Hepatocyte (in vitro differentiated cells): ENCODE measurements around the gene RRAGC. TPM values are rescaled to one million over a fixed set of nuclear protein-coding genes. Genes with fewer than 3 reads are reported as not detected.
A peak's percentile ranks its signal among the peaks of the same experiment; 100 is the strongest.

ENCODE experiments used
- DNase-seq: peaks from one replicate; pipeline ENCODE4 v3.0.0-alpha.2; 2016; ENCODE audit warnings: low spot score
- H2AFZ ChIP-seq: fragments of 200-600 bp; sonication (generic); 2 replicates; pipeline ENCODE4 v1.6.0; 2016; ENCODE audit warnings: antibody characterized with exemption, mild to moderate bottlenecking
- H3K27ac ChIP-seq: fragments of 200-600 bp; sonication (generic); 2 replicates; pipeline ENCODE4 v1.5.1; 2016; ENCODE audit warnings: mild to moderate bottlenecking
- H3K27me3 ChIP-seq: fragments of 200-600 bp; sonication (generic); 2 replicates; pipeline ENCODE4 v1.6.1; 2016
- H3K36me3 ChIP-seq: fragments of 200-600 bp; sonication (generic); replicated peaks from 2 replicates; pipeline ENCODE4 v1.5.1; 2016; ENCODE audit warnings: low read depth; ENCODE audit not compliant: insufficient read depth
- H3K4me1 ChIP-seq: fragments of 200-600 bp; sonication (generic); 2 replicates; pipeline ENCODE4 v1.5.1; 2016; ENCODE audit warnings: mild to moderate bottlenecking, moderate library complexity; ENCODE audit not compliant: insufficient read depth
- H3K4me2 ChIP-seq: fragments of 200-600 bp; sonication (generic); 2 replicates; pipeline ENCODE4 v1.6.0; 2016
- H3K4me3 ChIP-seq: fragments of 200-600 bp; sonication (generic); 2 replicates; pipeline ENCODE4 v1.5.1; 2016; ENCODE audit warnings: mild to moderate bottlenecking
- H3K79me2 ChIP-seq: fragments of 200-600 bp; sonication (generic); 2 replicates; pipeline ENCODE4 v1.6.0; 2017; ENCODE audit warnings: mild to moderate bottlenecking
- H3K9me2 ChIP-seq: fragments of 200-600 bp; sonication (generic); replicated peaks from 2 replicates; pipeline ENCODE4 v1.6.0; 2017; ENCODE audit warnings: mild to moderate bottlenecking; ENCODE audit not compliant: insufficient read depth
- H3K9me3 ChIP-seq: fragments of 200-600 bp; sonication (generic); 2 replicates; pipeline ENCODE4 v1.5.1; 2016; ENCODE audit warnings: low read depth, mild to moderate bottlenecking
- H4K20me1 ChIP-seq: fragments of 200-600 bp; sonication (generic); 2 replicates; pipeline ENCODE4 v1.6.0; 2016; ENCODE audit warnings: mild to moderate bottlenecking; ENCODE audit not compliant: insufficient read depth, poor library complexity, severe bottlenecking
- EZH2 ChIP-seq: fragments of 200-600 bp; sonication (generic); IDR thresholded peaks from 2 replicates; pipeline ENCODE4 v1.6.1; 2016; ENCODE audit warnings: antibody characterized with exemption, mild to moderate bottlenecking, borderline replicate concordance
- EZH2phosphoT487 ChIP-seq: fragments of 200-600 bp; sonication (generic); IDR thresholded peaks from one replicate; pipeline ENCODE4 v1.6.1; 2018; ENCODE audit warnings: antibody characterized with exemption, mild to moderate bottlenecking, low read depth, moderate library complexity; ENCODE audit not compliant: unreplicated experiment, severe bottlenecking
- WGBS: methylation state at CpG from one replicate; pipeline ENCODE4 v1.1.6; 2016; ENCODE audit warnings: low lambda C conversion rate; ENCODE audit errors: missing lambda C conversion rate; 5-methylcytosine and 5-hydroxymethylcytosine counted together
- polyA plus RNA-seq: library from polyadenylated mRNA; unstranded; fragments of >200 nt; fragmentation: Nextera tagmentation; extraction: Ambion mirVana; gene quantifications from 2 replicates; pipeline ENCODE4 v1.2.1, GENCODE V29; 2016
- total RNA-seq: library from RNA; depleted of rRNA; stranded (reverse); fragments of >200 nt; gene quantifications from 2 replicates; pipeline ENCODE4 v1.2.3, GENCODE V29; 2014
- TF ChIP-seq, protein P1 (sequence below): fragments of 200-600 bp; sonication (generic); IDR thresholded peaks from 2 replicates; pipeline ENCODE4 v1.5.1; 2016; ENCODE audit warnings: antibody characterized with exemption, mild to moderate bottlenecking; ENCODE audit not compliant: poor library complexity

Gene RRAGC
- total and polyA plus RNA-seq, 2 experiments from 2014 or later: 21.7 to 36.6 TPM

DNA sequence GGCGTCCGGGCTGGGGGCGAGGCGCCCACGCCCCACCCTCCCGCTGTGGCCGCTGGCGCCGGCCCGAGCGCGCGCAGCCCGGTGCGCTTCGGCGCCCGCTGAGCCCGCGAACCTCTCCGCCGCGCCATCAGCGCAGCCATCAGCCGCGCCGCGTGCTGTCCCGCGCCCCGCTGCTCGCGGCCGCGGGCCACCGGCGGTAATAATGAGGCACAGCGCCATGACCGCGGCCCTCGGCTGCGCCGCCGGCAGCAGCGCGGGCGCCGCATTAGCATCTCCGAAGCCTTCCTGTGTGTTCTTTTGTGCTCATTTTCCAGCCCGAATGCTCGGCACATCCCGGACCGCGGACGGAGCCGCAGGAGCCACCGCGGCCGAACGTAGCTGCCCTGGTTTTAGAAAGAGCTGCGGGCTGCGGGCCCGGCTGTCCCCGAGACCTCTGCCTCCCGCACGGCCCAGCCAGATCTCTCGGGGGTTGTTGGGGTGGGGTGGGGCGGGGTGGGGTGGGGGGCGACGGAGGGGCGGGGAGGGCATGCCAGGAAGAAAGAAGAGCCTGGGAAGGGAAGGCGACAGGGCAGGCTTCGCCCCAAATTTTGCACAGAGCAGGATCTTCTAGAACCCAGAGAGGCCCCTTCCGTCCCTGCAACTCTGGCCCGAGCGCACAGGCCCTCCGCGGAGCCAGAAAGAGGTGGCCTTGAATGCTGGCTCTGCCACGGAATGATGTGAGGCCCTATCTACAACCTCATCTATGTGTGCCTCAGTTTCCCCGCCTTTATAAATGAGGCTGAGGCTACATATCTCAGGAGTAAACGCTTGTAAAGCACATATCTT is 55.3 kb downstream of the RRAGC start:
- no peak overlapping the region for H3K27ac ChIP-seq
- H3K4me2 ChIP-seq: peak overlapping the region; percentile 89
- H3K9me2 ChIP-seq: no peaks in the 10 kb centered on the region
- no peak overlapping the region for H2AFZ ChIP-seq
- TF ChIP-seq EZH2 (peak; percentile 31), EZH2phosphoT487 (no peak)
- H3K4me1 ChIP-seq: no peaks in the 10 kb centered on the region
- no peaks in the 10 kb centered on the region for H4K20me1 ChIP-seq
- peaks cover 67% of the 10 kb centered on the region for H3K27me3 ChIP-seq
- H3K9me3 ChIP-seq: no peaks in the 10 kb centered on the region
- 5% methylated on average over 68 of the region's 81 CpGs for WGBS
- peak overlapping the region; percentile 21 for H3K4me3 ChIP-seq
- DNase-seq: no peak
- H3K79me2 ChIP-seq: no peaks in the 10 kb centered on the region
- H3K36me3 ChIP-seq: no peaks in the 10 kb centered on the region

DNA sequence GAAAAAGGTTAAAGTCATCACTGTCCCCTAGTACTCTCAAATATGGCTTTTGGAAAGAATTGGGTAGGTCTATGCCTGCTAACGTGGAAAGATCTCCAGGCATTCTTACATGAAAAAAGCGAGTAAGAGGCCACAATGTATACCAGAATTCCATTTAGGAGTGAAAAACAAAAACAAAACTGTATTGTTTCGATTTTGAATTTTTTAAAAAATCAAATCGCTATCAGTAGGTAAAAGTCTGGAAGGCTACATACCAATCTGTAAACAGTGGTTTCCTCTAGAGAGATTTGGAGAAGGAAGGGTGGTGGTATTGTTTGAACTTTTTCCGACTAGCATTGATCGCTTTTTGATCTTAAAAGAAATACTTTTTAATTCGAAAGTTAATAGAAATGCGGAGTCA is 55.9 kb downstream of the RRAGC start:
- Histone ChIP-seq H3K79me2 (no peaks in the 10 kb centered on the region), H3K4me2 (peak overlapping the region; percentile 89), H3K27ac (no peak overlapping the region), H3K4me1 (no peaks in the 10 kb centered on the region), H3K9me3 (no peaks in the 10 kb centered on the region), H3K36me3 (no peaks in the 10 kb centered on the region), H4K20me1 (no peaks in the 10 kb centered on the region), H3K27me3 (peaks cover 60% of the 10 kb centered on the region), H2AFZ (no peak overlapping the region), H3K4me3 (peak overlapping the region; percentile 21), H3K9me2 (no peaks in the 10 kb centered on the region)
- 16% methylated on average over 8 of the region's 8 CpGs for WGBS
- no peak for DNase-seq
- no peak for TF ChIP-seq EZH2
- TF ChIP-seq, protein P1, sequence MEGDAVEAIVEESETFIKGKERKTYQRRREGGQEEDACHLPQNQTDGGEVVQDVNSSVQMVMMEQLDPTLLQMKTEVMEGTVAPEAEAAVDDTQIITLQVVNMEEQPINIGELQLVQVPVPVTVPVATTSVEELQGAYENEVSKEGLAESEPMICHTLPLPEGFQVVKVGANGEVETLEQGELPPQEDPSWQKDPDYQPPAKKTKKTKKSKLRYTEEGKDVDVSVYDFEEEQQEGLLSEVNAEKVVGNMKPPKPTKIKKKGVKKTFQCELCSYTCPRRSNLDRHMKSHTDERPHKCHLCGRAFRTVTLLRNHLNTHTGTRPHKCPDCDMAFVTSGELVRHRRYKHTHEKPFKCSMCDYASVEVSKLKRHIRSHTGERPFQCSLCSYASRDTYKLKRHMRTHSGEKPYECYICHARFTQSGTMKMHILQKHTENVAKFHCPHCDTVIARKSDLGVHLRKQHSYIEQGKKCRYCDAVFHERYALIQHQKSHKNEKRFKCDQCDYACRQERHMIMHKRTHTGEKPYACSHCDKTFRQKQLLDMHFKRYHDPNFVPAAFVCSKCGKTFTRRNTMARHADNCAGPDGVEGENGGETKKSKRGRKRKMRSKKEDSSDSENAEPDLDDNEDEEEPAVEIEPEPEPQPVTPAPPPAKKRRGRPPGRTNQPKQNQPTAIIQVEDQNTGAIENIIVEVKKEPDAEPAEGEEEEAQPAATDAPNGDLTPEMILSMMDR: no peak
- peak; percentile 32 for TF ChIP-seq EZH2phosphoT487

DNA sequence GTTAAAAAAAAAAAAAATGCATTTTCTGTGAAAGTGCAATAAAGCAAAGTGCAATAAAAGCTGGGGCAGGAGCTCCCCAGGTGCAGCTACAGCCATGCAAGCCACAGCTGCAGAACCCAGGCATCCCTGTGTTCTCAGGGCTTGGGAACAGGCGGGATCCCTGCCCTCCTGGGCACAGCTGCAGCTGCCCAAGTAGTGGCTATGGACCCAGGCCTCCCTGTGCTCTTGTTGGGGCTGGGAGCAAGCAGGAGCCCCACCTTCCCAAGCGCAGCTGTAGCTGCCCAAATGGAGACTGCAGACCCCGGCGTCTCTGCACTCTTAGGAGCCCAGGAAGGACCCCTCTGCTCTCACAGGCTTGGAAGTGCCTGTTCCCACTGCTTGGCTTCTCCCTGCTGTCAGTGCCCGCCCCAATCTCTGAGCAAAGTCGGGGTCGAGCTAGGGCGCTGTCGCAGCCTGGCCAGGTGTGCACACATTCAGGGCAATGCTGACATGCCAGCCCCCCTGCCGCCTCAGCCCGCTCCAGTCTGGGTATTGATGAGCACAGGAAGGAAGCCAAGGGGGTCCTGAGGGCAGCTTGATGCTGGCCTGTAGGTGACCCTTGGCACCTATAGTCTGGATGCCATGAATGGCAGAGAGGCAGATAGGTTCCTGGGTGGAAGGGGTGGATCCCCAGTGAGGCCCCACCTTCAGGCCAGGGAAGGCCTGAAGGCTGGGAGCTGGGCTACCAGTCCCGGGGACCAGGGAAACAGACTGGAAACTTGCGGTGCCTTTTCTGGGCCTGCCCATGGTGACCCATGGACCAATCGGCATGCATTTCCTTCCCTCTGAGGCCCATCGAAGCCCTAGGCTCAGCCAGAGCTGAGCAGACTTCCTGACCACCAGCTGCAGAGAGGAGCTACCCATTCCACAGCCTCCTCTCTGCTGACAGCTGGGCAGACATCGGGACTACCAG is 58.6 kb downstream of the RRAGC start:
- Histone ChIP-seq H3K4me2 (no peak overlapping the region), H3K4me3 (no peak overlapping the region), H3K4me1 (no peaks in the 10 kb centered on the region), H3K36me3 (no peaks in the 10 kb centered on the region), H2AFZ (no peak overlapping the region), H3K9me2 (no peaks in the 10 kb centered on the region), H3K27me3 (peaks cover 40% of the 10 kb centered on the region), H3K9me3 (no peaks in the 10 kb centered on the region), H3K79me2 (no peaks in the 10 kb centered on the region), H3K27ac (no peak overlapping the region), H4K20me1 (no peaks in the 10 kb centered on the region)
- no peak for DNase-seq
- whole genome bisulfite sequencing: 87% methylated on average over 16 of the region's 16 CpGs
- TF ChIP-seq EZH2phosphoT487 (no peak), EZH2 (no peak)
- TF ChIP-seq, protein P1: no peak

DNA sequence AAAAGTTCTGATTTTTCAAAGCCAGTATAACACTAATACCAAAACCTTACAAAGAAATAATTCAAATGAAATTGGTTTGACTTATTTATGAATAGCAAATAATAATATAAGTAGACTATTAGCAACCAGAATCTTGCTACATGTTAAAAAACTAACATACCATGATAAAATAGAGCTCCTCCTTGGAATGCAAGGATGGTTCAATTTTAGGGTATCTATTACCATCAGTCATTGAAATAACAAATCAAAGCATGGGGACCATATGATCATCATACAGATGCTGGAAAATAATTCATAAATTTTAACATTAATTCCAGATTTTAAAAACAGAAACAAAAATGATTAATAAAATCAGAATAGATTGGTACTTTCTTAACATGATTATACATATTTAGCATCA is 66.3 kb downstream of the RRAGC start:
- Histone ChIP-seq H3K4me2 (no peak overlapping the region), H3K36me3 (no peaks in the 10 kb centered on the region), H3K27me3 (peaks cover 7% of the 10 kb centered on the region), H3K27ac (no peak overlapping the region), H4K20me1 (no peaks in the 10 kb centered on the region), H2AFZ (no peak overlapping the region), H3K9me2 (no peaks in the 10 kb centered on the region), H3K9me3 (no peaks in the 10 kb centered on the region), H3K4me1 (no peaks in the 10 kb centered on the region), H3K4me3 (peak overlapping the region; percentile 20), H3K79me2 (no peaks in the 10 kb centered on the region)
- TF ChIP-seq, protein P1: no peak
- TF ChIP-seq EZH2phosphoT487 (no peak), EZH2 (no peak)
- no peak for DNase-seq
